ENCODE results near the gene TLE7. TPM values are rescaled to one million over a fixed set of nuclear protein-coding genes. Genes with fewer than 3 reads are reported as not detected.

Gene TLE7
- total and polyA plus RNA-seq, 11 donors, result not detected

DNA sequence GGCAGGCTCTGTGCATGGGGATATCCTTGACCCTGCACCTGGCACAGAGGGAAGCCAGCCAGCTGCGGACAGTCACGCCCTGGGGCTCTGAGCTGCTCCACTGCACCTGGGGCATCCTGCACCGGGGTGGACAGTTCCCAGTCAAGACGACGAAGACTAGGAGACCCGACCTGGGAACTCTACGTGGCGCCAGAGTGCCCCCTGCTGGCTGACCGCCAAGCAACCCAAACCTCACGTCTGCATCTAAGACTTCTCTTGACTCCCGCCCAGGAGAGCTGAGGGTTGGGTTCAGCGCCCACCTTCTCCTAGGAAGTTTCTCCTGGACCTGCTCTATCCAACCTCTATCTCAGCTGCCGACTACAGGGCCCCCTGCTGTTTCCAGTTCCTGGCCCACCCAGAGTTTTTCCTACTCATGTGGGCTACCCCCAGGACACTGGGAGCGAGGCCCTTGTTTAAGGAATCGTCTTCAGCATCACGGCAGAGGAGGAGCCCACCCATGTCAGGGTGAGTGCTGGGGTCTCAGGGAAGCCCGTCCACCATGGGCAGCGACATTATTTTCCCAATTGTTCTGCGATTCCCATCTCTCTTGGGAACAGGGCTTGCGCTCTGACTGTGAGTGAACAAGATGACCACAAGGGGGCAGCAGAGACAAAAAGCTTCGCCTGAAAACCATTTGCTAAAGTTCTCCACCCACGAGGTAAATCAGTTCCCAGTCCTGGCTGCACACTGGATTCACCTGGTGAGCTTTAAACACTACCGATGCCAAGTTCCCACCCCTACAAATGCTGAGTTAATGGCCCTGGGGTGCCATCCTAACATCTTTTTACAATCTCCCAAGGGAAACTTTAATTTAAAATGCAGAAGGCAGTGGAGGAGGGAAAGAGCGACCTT is 29.3 kb downstream of the TLE7 start:
- WGBS, 4 donors, result 7 to 13% (median 9%) methylated on average over 13 to 24 of the region's 24 CpGs
- peak in 3 of 4 donors; percentile 77 to 80 (median 79) for ATAC-seq
- H3K27ac ChIP-seq, result no peak overlapping the region
- H3K4me3 ChIP-seq, result no peak overlapping the region
- TF ChIP-seq, protein P1, sequence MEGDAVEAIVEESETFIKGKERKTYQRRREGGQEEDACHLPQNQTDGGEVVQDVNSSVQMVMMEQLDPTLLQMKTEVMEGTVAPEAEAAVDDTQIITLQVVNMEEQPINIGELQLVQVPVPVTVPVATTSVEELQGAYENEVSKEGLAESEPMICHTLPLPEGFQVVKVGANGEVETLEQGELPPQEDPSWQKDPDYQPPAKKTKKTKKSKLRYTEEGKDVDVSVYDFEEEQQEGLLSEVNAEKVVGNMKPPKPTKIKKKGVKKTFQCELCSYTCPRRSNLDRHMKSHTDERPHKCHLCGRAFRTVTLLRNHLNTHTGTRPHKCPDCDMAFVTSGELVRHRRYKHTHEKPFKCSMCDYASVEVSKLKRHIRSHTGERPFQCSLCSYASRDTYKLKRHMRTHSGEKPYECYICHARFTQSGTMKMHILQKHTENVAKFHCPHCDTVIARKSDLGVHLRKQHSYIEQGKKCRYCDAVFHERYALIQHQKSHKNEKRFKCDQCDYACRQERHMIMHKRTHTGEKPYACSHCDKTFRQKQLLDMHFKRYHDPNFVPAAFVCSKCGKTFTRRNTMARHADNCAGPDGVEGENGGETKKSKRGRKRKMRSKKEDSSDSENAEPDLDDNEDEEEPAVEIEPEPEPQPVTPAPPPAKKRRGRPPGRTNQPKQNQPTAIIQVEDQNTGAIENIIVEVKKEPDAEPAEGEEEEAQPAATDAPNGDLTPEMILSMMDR (IDR thresholded peaks at IDR 0.05), result peak; percentile 73 to 97 (median 85)
- no peak for TF ChIP-seq POLR2A (IDR thresholded peaks at IDR 0.05)
- no peaks in the 10 kb centered on the region for H3K9me3 ChIP-seq
- intact Hi-C loops (cut with DNase I), result loop anchor here (1.0 to 5.0 kb wide), 7 partner anchors 86 to 200 kb away; no protein-coding TSS in a partner anchor
- H3K27me3 ChIP-seq, result peaks cover 0 to 47% (median 12%) of the 10 kb centered on the region in 9 donors
- peaks cover 0 to 9% (median 0%) of the 10 kb centered on the region in 12 donors for H3K4me1 ChIP-seq
- peak in 4 of 5 donors; percentile 36 to 59 (median 57) for DNase-seq
- H3K36me3 ChIP-seq, result no peaks in the 10 kb centered on the region

DNA sequence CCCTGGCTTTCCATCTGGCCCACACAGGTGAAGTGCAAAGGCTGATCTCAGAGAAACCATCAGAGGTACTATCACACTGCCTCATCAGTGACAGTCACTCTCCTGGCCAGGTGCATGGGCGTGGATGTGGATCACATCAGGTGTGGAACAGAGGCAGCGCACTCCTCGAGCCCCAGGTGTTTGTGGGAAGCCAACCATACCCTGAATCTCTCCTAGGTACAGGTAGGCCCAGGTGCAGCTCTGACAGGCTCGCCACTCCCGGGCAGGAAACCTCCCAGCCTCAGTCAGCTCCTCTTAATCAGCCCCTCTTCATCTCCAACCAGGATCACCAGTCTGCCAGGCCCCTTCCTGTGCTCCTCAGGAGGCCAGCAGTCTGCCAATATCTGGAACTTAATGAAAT is 31.7 kb downstream of the TLE7 start:
- Histone ChIP-seq H3K36me3 (no peaks in the 10 kb centered on the region), H3K9me3 (no peaks in the 10 kb centered on the region), H3K4me3 (no peak overlapping the region), H3K4me1 (peaks cover 0 to 9% (median 0%) of the 10 kb centered on the region in 12 donors), H3K27ac (no peak overlapping the region), H3K27me3 (peaks cover 0 to 54% (median 10%) of the 10 kb centered on the region in 9 donors)
- no peak for DNase-seq
- no peak for ATAC-seq
- TF ChIP-seq POLR2A (IDR thresholded peaks at IDR 0.05), result no peak
- TF ChIP-seq, protein P1 (IDR thresholded peaks at IDR 0.05), result no peak
- intact Hi-C loops (cut with DNase I), result loop anchor here in 5 of 10 donors (5.0 kb wide), 3 partner anchors 92 to 202 kb away; no protein-coding TSS in a partner anchor
- WGBS, 4 donors, result 72 to 79% (median 76%) methylated on average over 4 to 5 of the region's 5 CpGs; no CpG with 5 or more reads in 1 of the 4 donors

DNA sequence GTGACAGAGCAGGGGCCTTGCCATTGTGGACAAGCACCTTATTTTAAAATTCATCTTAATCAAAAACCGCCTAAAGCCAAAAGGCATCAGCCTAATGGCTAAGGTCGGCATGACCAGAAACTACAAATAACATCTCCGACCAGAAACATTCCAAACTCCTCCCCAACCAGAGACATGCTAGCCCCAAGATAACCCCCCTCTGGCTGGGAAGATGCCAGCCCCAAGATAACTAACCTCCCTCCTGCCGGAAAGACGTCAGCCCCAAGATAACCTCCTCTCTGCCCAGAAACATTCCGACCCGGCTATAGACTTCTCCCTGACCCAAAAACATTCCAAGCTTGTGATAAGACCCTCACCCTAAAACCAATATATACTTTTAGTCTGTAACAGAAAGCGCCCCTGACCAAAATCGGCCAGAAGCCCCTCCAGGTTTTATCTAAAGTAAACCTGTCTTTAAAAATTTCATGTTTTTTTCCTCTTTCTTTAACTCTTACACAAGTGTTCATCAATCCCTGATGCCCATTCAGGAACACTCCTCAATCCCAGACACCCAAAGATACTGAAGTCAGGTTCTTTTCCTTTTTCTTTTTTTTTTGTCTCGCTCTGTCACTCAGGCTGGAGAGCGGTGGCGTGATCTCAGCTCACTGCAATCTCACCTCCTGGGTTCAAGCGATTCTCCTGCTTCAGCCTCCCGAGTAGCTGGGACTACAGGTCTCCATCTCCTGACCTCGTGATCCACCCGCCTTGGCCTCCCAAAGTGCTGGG is 32.7 kb downstream of the TLE7 start:
- ATAC-seq (no peak), DNase-seq (no peak)
- intact Hi-C loops (cut with DNase I), result no loop called here
- Histone ChIP-seq H3K4me3 (no peak overlapping the region), H3K4me1 (peaks cover 0 to 9% (median 0%) of the 10 kb centered on the region in 12 donors), H3K36me3 (no peaks in the 10 kb centered on the region), H3K27ac (no peak overlapping the region), H3K27me3 (peaks cover 0 to 54% (median 10%) of the 10 kb centered on the region in 9 donors), H3K9me3 (no peaks in the 10 kb centered on the region)
- 19 to 23% (median 21%) methylated on average over 16 of the region's 16 CpGs for WGBS, 4 donors
- TF ChIP-seq, protein P1 (IDR thresholded peaks at IDR 0.05), result no peak
- TF ChIP-seq POLR2A (IDR thresholded peaks at IDR 0.05), result no peak

Data from heart left ventricle (tissue), 16 donors.